Parathyroid adenoma (tissue), 2 donors: ENCODE data around the gene PTPN1.
A peak's percentile ranks its signal among the peaks of the same experiment; 100 is the strongest.

Source experiments
- H2AFZ ChIP-seq: fragments of 300-600 bp; sonication (generic); one replicate; pipeline ENCODE4 v1.7.0; 2017; ENCODE audit warnings: antibody characterized with exemption, mild to moderate bottlenecking
- H3K27ac ChIP-seq: fragments of 300-600 bp; sonication (generic); one replicate; pipeline ENCODE4 v1.7.0; 2017
- H3K27me3 ChIP-seq: fragments of 300-600 bp; sonication (generic); one replicate; pipeline ENCODE4 v1.7.0; 2017; ENCODE audit warnings: low read length; ENCODE audit not compliant: control insufficient read depth, insufficient read depth
- H3K36me3 ChIP-seq: fragments of 300-600 bp; sonication (generic); one replicate; pipeline ENCODE4 v1.7.0; 2017; ENCODE audit warnings: low read length; ENCODE audit not compliant: control insufficient read depth, insufficient read depth
- H3K4me1 ChIP-seq: fragments of 300-600 bp; sonication (generic); one replicate; pipeline ENCODE4 v1.7.0; 2017; ENCODE audit warnings: control low read depth
- H3K4me2 ChIP-seq: fragments of 300-600 bp; sonication (generic); one replicate; pipeline ENCODE4 v1.7.0; 2017; ENCODE audit warnings: low read length
- H3K4me3 ChIP-seq: fragments of 300-600 bp; sonication (generic); one replicate; pipeline ENCODE4 v1.7.0; 2017; ENCODE audit warnings: low read depth, low read length
- H3K79me2 ChIP-seq: fragments of 300-600 bp; sonication (generic); one replicate; pipeline ENCODE4 v1.7.0; 2017; ENCODE audit warnings: control low read depth
- H3K9ac ChIP-seq: fragments of 300-600 bp; sonication (generic); one replicate; pipeline ENCODE4 v1.7.0; 2017; ENCODE audit warnings: mild to moderate bottlenecking
- H3K9me3 ChIP-seq: fragments of 300-600 bp; sonication (generic); one replicate; pipeline ENCODE4 v1.7.0; 2017; ENCODE audit warnings: low read length; ENCODE audit not compliant: control insufficient read depth
- TF ChIP-seq, protein P1 (sequence below): fragments of 300-600 bp; sonication (generic); IDR thresholded peaks from one replicate; pipeline ENCODE4 v1.7.0; 2017; ENCODE audit warnings: antibody characterized with exemption, mild to moderate bottlenecking
- donor health status: primary hyperparathyroidism.

PTPN1 gene

DNA sequence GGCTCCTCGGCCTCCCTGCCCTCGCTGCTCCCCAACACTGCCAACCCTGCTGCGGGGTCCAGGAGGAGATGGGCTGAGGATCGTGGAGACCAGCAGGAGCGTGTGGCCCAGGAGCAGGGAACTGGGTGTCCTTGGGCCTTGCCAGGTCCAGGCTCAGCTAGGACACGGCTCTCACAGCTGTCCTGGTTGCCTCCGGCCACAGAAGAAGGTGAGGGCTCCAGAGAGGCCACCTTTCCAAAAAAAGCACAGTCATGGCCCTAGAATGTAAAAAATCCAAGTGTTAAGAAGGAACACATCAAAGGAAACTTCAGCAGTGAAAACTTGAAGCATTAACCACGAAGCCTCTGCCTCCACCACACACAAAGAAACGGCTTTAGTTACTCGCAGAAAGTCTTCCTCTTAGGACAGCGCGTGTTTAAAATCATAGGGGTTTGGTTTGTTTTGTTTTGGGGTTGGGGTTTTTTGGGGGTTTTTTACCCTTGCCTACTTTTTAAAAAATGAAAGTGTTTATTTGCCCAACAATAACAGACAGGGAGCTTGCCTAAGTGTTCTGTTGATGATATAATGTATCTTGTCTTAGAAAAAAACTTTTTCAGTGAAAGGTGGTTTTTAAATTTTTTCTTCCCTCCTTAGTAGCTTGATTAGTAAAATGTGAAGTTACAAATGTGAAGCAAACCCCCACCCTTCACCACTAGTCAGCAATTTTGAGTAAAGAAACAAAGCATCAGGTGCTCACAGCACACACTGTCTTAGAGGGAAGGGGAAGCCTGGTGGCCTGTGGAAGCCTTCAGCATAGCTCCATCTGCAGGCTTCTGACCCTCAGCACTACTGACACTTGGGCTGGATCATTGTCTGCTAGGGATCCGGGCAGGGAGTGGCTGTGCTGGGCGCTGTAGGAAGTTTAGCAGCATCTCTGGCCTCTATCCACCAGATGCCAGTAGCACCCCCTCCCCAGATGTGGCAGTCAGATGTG lies 60.0 kb downstream of the PTPN1 start:
- Histone ChIP-seq H3K4me1 (peaks cover 33% of the 10 kb centered on the region), H3K9ac (no peak overlapping the region), H3K4me2 (peak overlapping the region; percentile 43), H3K9me3 (no peaks in the 10 kb centered on the region), H3K4me3 (no peak overlapping the region), H3K36me3 (no peaks in the 10 kb centered on the region), H3K79me2 (peaks cover 36% of the 10 kb centered on the region), H3K27me3 (no peaks in the 10 kb centered on the region), H3K27ac (no peak overlapping the region), H2AFZ (no peak overlapping the region)
- TF ChIP-seq, protein P1, sequence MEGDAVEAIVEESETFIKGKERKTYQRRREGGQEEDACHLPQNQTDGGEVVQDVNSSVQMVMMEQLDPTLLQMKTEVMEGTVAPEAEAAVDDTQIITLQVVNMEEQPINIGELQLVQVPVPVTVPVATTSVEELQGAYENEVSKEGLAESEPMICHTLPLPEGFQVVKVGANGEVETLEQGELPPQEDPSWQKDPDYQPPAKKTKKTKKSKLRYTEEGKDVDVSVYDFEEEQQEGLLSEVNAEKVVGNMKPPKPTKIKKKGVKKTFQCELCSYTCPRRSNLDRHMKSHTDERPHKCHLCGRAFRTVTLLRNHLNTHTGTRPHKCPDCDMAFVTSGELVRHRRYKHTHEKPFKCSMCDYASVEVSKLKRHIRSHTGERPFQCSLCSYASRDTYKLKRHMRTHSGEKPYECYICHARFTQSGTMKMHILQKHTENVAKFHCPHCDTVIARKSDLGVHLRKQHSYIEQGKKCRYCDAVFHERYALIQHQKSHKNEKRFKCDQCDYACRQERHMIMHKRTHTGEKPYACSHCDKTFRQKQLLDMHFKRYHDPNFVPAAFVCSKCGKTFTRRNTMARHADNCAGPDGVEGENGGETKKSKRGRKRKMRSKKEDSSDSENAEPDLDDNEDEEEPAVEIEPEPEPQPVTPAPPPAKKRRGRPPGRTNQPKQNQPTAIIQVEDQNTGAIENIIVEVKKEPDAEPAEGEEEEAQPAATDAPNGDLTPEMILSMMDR = peak; percentile 12

DNA sequence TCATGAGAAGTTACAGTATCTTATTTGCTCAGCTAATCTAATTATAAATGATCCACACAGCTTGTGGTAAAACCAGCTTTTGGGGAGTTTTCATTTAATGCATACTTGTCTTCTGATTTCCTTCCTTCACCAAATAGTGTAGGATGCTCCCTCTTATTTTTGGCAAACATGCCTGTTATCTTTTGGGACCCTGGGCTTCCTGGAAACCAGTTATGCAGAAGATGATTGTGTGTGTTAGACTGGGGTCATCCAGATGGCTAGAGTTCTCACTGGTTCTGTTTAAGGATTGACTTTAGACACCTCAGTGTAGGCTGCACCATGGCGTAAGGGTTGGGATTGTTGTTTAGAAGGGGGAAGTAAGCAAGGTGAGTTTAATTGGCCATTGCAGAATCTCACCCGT lies 61.3 kb downstream of the PTPN1 start:
- Histone ChIP-seq H3K27me3 (no peaks in the 10 kb centered on the region), H3K79me2 (peaks cover 36% of the 10 kb centered on the region), H3K4me2 (no peak overlapping the region), H3K4me3 (no peak overlapping the region), H2AFZ (no peak overlapping the region), H3K36me3 (no peaks in the 10 kb centered on the region), H3K9me3 (no peaks in the 10 kb centered on the region), H3K4me1 (peaks cover 33% of the 10 kb centered on the region), H3K9ac (no peak overlapping the region), H3K27ac (no peak overlapping the region)
- TF ChIP-seq, protein P1 = no peak

DNA sequence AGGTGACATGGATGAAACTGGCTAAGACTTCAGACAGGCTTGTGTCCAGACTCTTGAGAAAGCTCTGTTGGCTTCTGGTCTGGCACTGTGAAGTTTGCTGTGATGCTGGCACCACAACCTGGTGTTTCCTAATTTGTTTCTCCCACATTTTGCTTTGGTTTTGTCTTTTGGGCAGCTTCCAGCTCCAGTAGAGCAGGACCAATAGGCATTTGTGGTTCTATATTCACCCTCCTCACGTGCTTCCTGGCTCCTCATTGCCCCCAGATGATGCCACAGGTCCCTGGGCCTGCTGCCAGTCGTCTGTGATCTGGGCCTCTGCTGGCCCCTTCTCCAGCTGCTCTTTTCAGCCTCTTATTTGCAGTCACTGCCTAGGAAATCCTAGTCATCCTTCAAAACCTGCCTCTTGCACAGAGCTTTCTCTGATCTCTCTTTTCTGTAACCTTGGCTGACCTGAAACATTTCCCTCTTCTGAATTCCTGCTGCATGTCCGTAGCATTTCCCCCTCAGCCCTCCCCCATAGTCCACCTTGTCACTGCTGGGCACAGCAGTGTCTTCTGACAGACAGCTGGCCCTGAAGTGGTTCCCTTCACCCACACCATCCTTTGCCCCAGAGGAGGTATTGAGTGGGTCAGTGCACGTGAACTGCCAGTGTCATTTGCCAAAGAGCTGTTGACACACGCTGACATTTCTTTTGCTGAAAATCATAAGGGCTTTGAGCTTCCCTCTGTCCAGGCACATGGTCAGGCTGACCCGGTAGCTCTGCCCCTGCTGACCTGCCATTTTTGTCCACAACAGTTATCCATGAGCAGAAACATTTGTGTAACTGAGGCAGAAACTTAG lies 63.0 kb downstream of the PTPN1 start:
- no peak overlapping the region for H3K9ac ChIP-seq

DNA sequence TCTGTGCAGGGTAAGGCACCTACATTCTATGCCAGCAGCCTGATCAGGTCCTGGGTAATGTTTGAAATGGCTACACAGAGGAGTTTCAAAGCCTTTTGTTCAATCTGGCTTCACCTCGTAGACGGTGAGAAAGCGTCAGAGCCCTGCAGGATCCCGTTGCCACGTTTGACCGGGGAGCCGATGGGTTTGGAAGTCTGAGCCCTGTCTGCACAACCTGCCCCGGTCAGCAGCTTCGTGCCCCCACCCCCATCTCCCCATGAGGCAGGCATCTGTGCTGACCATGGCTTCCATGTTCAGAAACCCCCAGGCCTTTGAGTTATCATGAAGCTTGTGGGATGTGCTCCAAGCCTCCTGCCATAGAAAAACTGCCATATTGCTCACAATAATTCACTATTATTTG lies 63.9 kb downstream of the PTPN1 start:
- TF ChIP-seq, protein P1 = no peak
- H3K27me3 ChIP-seq = no peaks in the 10 kb centered on the region
- no peaks in the 10 kb centered on the region for H3K9me3 ChIP-seq
- peak overlapping the region; percentile 15 for H3K4me2 ChIP-seq
- peak overlapping the region; percentile 72 for H3K27ac ChIP-seq
- no peak overlapping the region for H3K9ac ChIP-seq
- no peaks in the 10 kb centered on the region for H3K36me3 ChIP-seq
- H2AFZ ChIP-seq = no peak overlapping the region
- H3K79me2 ChIP-seq = peaks cover 21% of the 10 kb centered on the region
- no peak overlapping the region for H3K4me3 ChIP-seq
- H3K4me1 ChIP-seq = peaks cover 33% of the 10 kb centered on the region

More for the DNA sequence above, 63.0 kb downstream of the PTPN1 start:
- Histone ChIP-seq H3K4me1 (peaks cover 33% of the 10 kb centered on the region), H3K27ac (peak overlapping the region; percentile 72), H3K4me3 (no peak overlapping the region), H3K27me3 (no peaks in the 10 kb centered on the region), H3K9me3 (no peaks in the 10 kb centered on the region), H2AFZ (no peak overlapping the region), H3K4me2 (peak overlapping the region; percentile 15), H3K79me2 (peaks cover 24% of the 10 kb centered on the region), H3K36me3 (no peaks in the 10 kb centered on the region)
- TF ChIP-seq, protein P1 = no peak
